HepG2 (cell line): Measurements from ENCODE around the gene SLC48A1. TPM values are rescaled to one million over a fixed set of nuclear protein-coding genes. Genes with fewer than 3 reads are reported as not detected.

Source experiments
- ATAC-seq: fragments of 200-7000 bp; cut with Tn5 transposase; 3 replicates; pipeline ENCODE4 v1.9.1; 2020; ENCODE audit warnings: mild to moderate bottlenecking, moderate library complexity
- BruUV-seq: library from RNA; stranded (reverse); fragments of 400-500 nt; replicated peaks from 2 replicates; lab custom pipeline; 2021; lab: Mats Ljungman, UMichigan
- CTCF ChIA-PET: fragments of 300-600 bp; formaldehyde crosslinking; extraction: SDS; loops from one replicate; lab custom pipeline; 2021; ENCODE audit warnings: low total read pairs, inconsistent platforms, low intra/inter-chr PET ratio; lab: Yijun Ruan, JAX
- POLR2A ChIA-PET: fragments of 350-600 bp; sonication (Branson Sonifier 250); formaldehyde crosslinking; loops from one replicate; lab custom pipeline; 2020; ENCODE audit warnings: antibody characterized with exemption, inconsistent platforms; lab: Yijun Ruan, JAX
- DNase-seq: peaks from one replicate; pipeline ENCODE4 v3.0.0-alpha.2; 2015; ENCODE audit warnings: low spot score
- FAIRE-seq: peaks from 3 replicates; lab custom pipeline; 2011; peaks lifted over from hg19 to GRCh38; lab: Jason Lieb, UNC
- H2AFZ ChIP-seq: one replicate; pipeline ENCODE4 v1.6.1; 2011; ENCODE audit warnings: low read length, inconsistent platforms
- H3K27ac ChIP-seq: fragments of 300-600 bp; 3 replicates; pipeline ENCODE4 v1.8.0; 2011; ENCODE audit warnings: mixed run types, mild to moderate bottlenecking, mixed read lengths, low read length, inconsistent platforms; ENCODE audit not compliant: insufficient read depth; ENCODE audit errors: extremely low read length
- H3K27me3 ChIP-seq, 2 experiments: fragments of 200-600 bp in 1 of 2; 2 replicates in 1 of 2; 3 replicates in 1 of 2; pipeline versions ENCODE4 v1.6.0 to v1.8.0; 2011; ENCODE audit warnings: low read length in 2 of 2, mild to moderate bottlenecking in 2 of 2, moderate library complexity in 2 of 2, inconsistent platforms in 1 of 2; ENCODE audit not compliant: insufficient read depth in 2 of 2, control insufficient read depth in 1 of 2
- H3K36me3 ChIP-seq, 2 experiments: fragments of 200-600 bp in 1 of 2; replicated peaks in 1 of 2; 2 replicates in 1 of 2; 3 replicates in 1 of 2; pipeline versions ENCODE4 v1.5.1 to v1.8.0; 2011; ENCODE audit warnings: low read length in 2 of 2, inconsistent platforms in 1 of 2; ENCODE audit not compliant: insufficient read depth in 2 of 2, control insufficient read depth in 1 of 2
- H3K4me1 ChIP-seq: 2 replicates; pipeline ENCODE4 v1.5.1; 2012; ENCODE audit warnings: low read length, inconsistent platforms; ENCODE audit not compliant: insufficient read depth
- H3K4me2 ChIP-seq: 2 replicates; pipeline ENCODE4 v1.6.0; 2011; ENCODE audit warnings: low read depth, low read length, inconsistent platforms
- H3K4me3 ChIP-seq, 3 experiments: fragments of 200-600 bp in 1 of 3; sonication (generic), shearing (Covaris generic) in 1 of 3; replicated peaks in 1 of 3; 2 replicates each; pipeline ENCODE4 v1.5.1; 2011 to 2016; ENCODE audit warnings: low read length in 3 of 3, inconsistent platforms in 2 of 3, low read depth in 2 of 3, mild to moderate bottlenecking in 2 of 3, control low read depth in 1 of 3, mixed read lengths in 1 of 3; ENCODE audit not compliant: insufficient read depth in 1 of 3
- H3K79me2 ChIP-seq: one replicate; pipeline ENCODE4 v1.6.1; 2011; ENCODE audit warnings: low read length, inconsistent platforms; ENCODE audit not compliant: insufficient read depth
- H3K9ac ChIP-seq: 2 replicates; pipeline ENCODE4 v1.6.0; 2011; ENCODE audit warnings: mild to moderate bottlenecking, low read depth, low read length, inconsistent platforms; ENCODE audit not compliant: insufficient read depth
- H3K9me3 ChIP-seq: 2 replicates; pipeline ENCODE4 v1.5.1; 2012; ENCODE audit warnings: mild to moderate bottlenecking, low read length
- H4K20me1 ChIP-seq: 2 replicates; pipeline ENCODE4 v1.6.0; 2011; ENCODE audit warnings: inconsistent platforms, mild to moderate bottlenecking, low read length, moderate library complexity; ENCODE audit not compliant: insufficient read depth
- FOXK2 ChIP-seq: fragments of 450-650 bp; IDR thresholded peaks from 2 replicates; pipeline ENCODE4 v1.6.1; 2016
- NCOR1 ChIP-seq: fragments of 200-600 bp; sonication (generic); IDR thresholded peaks from 2 replicates; pipeline ENCODE4 v1.7.0; 2017; ENCODE audit warnings: antibody characterized with exemption, low read length, borderline replicate concordance
- NFATC3 ChIP-seq: sonication (generic); formaldehyde crosslinking; IDR thresholded peaks from 2 replicates; pipeline ENCODE4 v1.5.1; 2020; ENCODE audit warnings: mild to moderate bottlenecking, missing genetic modification reagents
- PCBP2 ChIP-seq: fragments of 200-400 bp; formaldehyde crosslinking; optimal IDR thresholded peaks from 2 replicates; pipeline ENCODE3; 2018; ENCODE audit warnings: low read length, low read depth; ENCODE audit not compliant: poor library complexity, severe bottlenecking
- RCOR2 ChIP-seq: IDR thresholded peaks from 2 replicates; pipeline ENCODE4 v1.6.1; 2016; ENCODE audit warnings: missing biosample characterization, missing genetic modification reagents
- RNF2 ChIP-seq: fragments of 450-650 bp; conservative IDR thresholded peaks from 2 replicates; pipeline ENCODE4 v1.6.1; 2016; ENCODE audit warnings: low read depth
- SRSF1 ChIP-seq: fragments of 200-400 bp; formaldehyde crosslinking; optimal IDR thresholded peaks from 2 replicates; pipeline ENCODE3; 2017; ENCODE audit warnings: mild to moderate bottlenecking, low read depth, low read length, moderate library complexity
- TMF1 ChIP-seq: sonication (generic); formaldehyde crosslinking; IDR thresholded peaks from 2 replicates; pipeline ENCODE4 v1.8.1; 2022; ENCODE audit warnings: low read depth, missing genetic modification reagents
- ZNF746 ChIP-seq: sonication (generic); formaldehyde crosslinking; IDR thresholded peaks from 2 replicates; pipeline ENCODE4 v1.8.0; 2022; ENCODE audit warnings: mild to moderate bottlenecking, missing genetic modification reagents
- WGBS: methylation state at CpG from one replicate; pipeline ENCODE4 v1.1.6; 2017; ENCODE audit warnings: low lambda C conversion rate; 5-methylcytosine and 5-hydroxymethylcytosine counted together
- in situ Hi-C: cut with HindIII; loops from 2 replicates; pipeline ENCODE4 v1.10.0; 2017; ENCODE audit warnings: low pct_unique_long_range_greater_than_20kb; ENCODE audit not compliant: extremely low pct_ligation_motif_present
- intact Hi-C: fragments of 100-400 bp; cut with micrococcal nuclease; formaldehyde crosslinking; loops from one replicate; pipeline ENCODE4 v1.10.0; 2022; ENCODE audit not compliant: unreplicated experiment
- polyA plus RNA-seq, 8 experiments: library from polyadenylated mRNA; depleted of rRNA in 3 of 8; stranded (reverse) in 7 of 8; unstranded in 1 of 8; fragments of >200 nt; fragmentation: Illumina TruSeq in 4 of 8; extraction: Trizol in 4 of 8; gene quantifications; 2 replicates each; pipeline versions ENCODE4 v1.2.1 to v1.2.3, GENCODE V29; 2011 to 2016; ENCODE audit warnings: low read depth in 4 of 8, missing spikeins in 1 of 8, mixed read lengths in 1 of 8; ENCODE audit not compliant: insufficient read depth in 1 of 8
- total RNA-seq, 5 experiments: library from RNA; depleted of rRNA; stranded (reverse); fragments of >200 nt; fragmentation: Illumina TruSeq; extraction: Trizol; gene quantifications; 2 replicates each; pipeline ENCODE4 v1.2.3, GENCODE V29; 2016; ENCODE audit warnings: low read depth in 1 of 5
- TF ChIP-seq, protein P1 (sequence below): sonication (generic); formaldehyde crosslinking; IDR thresholded peaks from 2 replicates; pipeline ENCODE4 v1.4.0; 2020; ENCODE audit warnings: missing genetic modification reagents
- TF ChIP-seq, protein P2 (sequence below): sonication (generic); formaldehyde crosslinking; IDR thresholded peaks from 2 replicates; pipeline ENCODE4 v1.4.0; 2020; ENCODE audit warnings: missing genetic modification reagents
- TF ChIP-seq, protein P3 (sequence below), 2 experiments: sonication (generic) in 1 of 2; formaldehyde crosslinking in 1 of 2; IDR thresholded peaks; 2 replicates each; pipeline versions ENCODE4 v1.4.0 to v1.6.1; 2016 to 2020; ENCODE audit warnings: borderline replicate concordance in 1 of 2, low read depth in 1 of 2, mild to moderate bottlenecking in 1 of 2, missing genetic modification reagents in 1 of 2

Gene SLC48A1
- total and polyA plus RNA-seq, 2 of the 13 experiments (the other 11 are each of a cell fraction or from before 2014, with no cell fraction given) = 2.2 to 3.7 TPM

DNA sequence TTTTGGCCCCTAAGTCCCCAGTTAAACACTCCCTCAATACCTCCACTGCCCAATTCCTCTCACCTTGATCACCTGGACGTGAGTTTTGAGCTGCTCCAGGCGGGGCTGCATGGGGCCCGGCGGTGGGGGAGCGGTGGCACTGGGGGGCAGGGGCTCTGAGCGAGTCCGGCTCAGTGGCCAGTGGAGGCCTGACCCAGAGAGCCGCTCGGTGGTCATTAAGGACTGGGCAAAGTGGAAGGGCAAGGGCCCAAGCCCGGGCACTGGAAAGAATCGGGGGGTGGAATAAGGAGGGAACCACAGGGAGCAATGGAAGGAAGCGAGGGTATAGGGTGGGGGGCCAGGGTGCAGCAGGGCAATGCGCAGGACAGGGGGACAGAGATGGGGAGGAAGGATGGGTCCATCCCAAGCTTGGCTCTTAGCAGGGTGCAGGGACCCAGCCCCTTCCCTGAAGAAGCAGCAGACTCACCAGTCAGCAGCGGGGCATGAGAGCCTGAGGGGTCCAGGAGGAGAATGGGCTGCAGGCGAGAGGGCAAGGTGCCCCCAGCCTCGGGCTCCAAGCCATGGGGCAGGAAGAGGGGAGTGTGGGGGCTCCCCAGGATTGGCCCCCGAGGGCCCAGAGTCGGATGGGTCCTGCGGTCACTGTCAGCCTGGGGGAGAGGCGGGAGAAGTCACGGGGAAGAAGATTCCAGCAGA is 22.2 kb downstream of the SLC48A1 start:
- ATAC-seq (no peak), DNase-seq (no peak), FAIRE-seq (no peak)
- Histone ChIP-seq H3K4me2 (no peak overlapping the region), H2AFZ (no peak overlapping the region), H3K9ac (no peak overlapping the region), H3K9me3 (no peaks in the 10 kb centered on the region), H3K27ac (no peak overlapping the region), H3K36me3 (peaks cover 0 to 2% of the 10 kb centered on the region in 2 experiments; a peak in 1 of 5 replicates), H3K79me2 (no peaks in the 10 kb centered on the region), H3K4me1 (no peaks in the 10 kb centered on the region), H4K20me1 (no peaks in the 10 kb centered on the region), H3K4me3 (no peak overlapping the region), H3K27me3 (no peaks in the 10 kb centered on the region)
- no TSS peak for BruUV-seq
- intact Hi-C loops (no loop called here), in situ Hi-C loops (no loop called here)
- CTCF ChIA-PET = no interaction called here
- POLR2A ChIA-PET = no interaction called here
- 94% methylated on average over 21 of the region's 21 CpGs for WGBS
- TF ChIP-seq PCBP2 (no peak), NCOR1 (no peak), TMF1 (CRISPR knock-in tag) (no peak), FOXK2 (no peak), ZNF746 (CRISPR knock-in tag) (no peak), RCOR2 (no peak), SRSF1 (no peak), RNF2 (no peak), NFATC3 (CRISPR knock-in tag) (no peak)
- TF ChIP-seq, protein P1, sequence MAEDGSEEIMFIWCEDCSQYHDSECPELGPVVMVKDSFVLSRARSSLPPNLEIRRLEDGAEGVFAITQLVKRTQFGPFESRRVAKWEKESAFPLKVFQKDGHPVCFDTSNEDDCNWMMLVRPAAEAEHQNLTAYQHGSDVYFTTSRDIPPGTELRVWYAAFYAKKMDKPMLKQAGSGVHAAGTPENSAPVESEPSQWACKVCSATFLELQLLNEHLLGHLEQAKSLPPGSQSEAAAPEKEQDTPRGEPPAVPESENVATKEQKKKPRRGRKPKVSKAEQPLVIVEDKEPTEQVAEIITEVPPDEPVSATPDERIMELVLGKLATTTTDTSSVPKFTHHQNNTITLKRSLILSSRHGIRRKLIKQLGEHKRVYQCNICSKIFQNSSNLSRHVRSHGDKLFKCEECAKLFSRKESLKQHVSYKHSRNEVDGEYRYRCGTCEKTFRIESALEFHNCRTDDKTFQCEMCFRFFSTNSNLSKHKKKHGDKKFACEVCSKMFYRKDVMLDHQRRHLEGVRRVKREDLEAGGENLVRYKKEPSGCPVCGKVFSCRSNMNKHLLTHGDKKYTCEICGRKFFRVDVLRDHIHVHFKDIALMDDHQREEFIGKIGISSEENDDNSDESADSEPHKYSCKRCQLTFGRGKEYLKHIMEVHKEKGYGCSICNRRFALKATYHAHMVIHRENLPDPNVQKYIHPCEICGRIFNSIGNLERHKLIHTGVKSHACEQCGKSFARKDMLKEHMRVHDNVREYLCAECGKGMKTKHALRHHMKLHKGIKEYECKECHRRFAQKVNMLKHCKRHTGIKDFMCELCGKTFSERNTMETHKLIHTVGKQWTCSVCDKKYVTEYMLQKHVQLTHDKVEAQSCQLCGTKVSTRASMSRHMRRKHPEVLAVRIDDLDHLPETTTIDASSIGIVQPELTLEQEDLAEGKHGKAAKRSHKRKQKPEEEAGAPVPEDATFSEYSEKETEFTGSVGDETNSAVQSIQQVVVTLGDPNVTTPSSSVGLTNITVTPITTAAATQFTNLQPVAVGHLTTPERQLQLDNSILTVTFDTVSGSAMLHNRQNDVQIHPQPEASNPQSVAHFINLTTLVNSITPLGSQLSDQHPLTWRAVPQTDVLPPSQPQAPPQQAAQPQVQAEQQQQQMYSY = no peak
- TF ChIP-seq, protein P2, sequence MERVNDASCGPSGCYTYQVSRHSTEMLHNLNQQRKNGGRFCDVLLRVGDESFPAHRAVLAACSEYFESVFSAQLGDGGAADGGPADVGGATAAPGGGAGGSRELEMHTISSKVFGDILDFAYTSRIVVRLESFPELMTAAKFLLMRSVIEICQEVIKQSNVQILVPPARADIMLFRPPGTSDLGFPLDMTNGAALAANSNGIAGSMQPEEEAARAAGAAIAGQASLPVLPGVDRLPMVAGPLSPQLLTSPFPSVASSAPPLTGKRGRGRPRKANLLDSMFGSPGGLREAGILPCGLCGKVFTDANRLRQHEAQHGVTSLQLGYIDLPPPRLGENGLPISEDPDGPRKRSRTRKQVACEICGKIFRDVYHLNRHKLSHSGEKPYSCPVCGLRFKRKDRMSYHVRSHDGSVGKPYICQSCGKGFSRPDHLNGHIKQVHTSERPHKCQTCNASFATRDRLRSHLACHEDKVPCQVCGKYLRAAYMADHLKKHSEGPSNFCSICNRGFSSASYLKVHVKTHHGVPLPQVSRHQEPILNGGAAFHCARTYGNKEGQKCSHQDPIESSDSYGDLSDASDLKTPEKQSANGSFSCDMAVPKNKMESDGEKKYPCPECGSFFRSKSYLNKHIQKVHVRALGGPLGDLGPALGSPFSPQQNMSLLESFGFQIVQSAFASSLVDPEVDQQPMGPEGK (CRISPR knock-in tag) = no peak
- TF ChIP-seq, protein P3, sequence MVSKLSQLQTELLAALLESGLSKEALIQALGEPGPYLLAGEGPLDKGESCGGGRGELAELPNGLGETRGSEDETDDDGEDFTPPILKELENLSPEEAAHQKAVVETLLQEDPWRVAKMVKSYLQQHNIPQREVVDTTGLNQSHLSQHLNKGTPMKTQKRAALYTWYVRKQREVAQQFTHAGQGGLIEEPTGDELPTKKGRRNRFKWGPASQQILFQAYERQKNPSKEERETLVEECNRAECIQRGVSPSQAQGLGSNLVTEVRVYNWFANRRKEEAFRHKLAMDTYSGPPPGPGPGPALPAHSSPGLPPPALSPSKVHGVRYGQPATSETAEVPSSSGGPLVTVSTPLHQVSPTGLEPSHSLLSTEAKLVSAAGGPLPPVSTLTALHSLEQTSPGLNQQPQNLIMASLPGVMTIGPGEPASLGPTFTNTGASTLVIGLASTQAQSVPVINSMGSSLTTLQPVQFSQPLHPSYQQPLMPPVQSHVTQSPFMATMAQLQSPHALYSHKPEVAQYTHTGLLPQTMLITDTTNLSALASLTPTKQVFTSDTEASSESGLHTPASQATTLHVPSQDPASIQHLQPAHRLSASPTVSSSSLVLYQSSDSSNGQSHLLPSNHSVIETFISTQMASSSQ (IDR thresholded peaks at IDR 0.05; ENCODE audit: low read depth) = no peak
- TF ChIP-seq, protein P3 (CRISPR knock-in tag; IDR thresholded peaks at IDR 0.05; ENCODE audit: borderline replicate concordance) = no peak
